Neural cell (in vitro differentiated cells): ENCODE data around the gene HCFC1. TPM values are rescaled to one million over a fixed set of nuclear protein-coding genes. Genes with fewer than 3 reads are reported as not detected.

Source experiments
- H2AFZ ChIP-seq: fragments of 200-600, 300-800 bp; sonication (generic), shearing (Covaris generic); 2 replicates; pipeline ENCODE4 v1.6.0; 2014; ENCODE audit warnings: low read depth, mild to moderate bottlenecking, antibody characterized with exemption, low read length, moderate library complexity
- H3F3A ChIP-seq: fragments of 200-600 bp; shearing (Covaris generic); 2 replicates; pipeline ENCODE4 v1.6.1; 2016; ENCODE audit warnings: mild to moderate bottlenecking, moderate library complexity, mixed read lengths, antibody characterized with exemption, low read length; ENCODE audit not compliant: insufficient read depth, poor library complexity, severe bottlenecking
- H3K27ac ChIP-seq: fragments of 200-600, 300-800 bp; sonication (generic), shearing (Covaris generic); 2 replicates; pipeline ENCODE4 v1.5.1; 2014; ENCODE audit warnings: mild to moderate bottlenecking, low read length, moderate library complexity
- H3K27me3 ChIP-seq: fragments of 300-800, 200-600 bp; sonication (generic), shearing (Covaris generic); 2 replicates; pipeline ENCODE4 v1.6.0; 2014; ENCODE audit warnings: mild to moderate bottlenecking, low read depth, low read length, moderate library complexity; ENCODE audit not compliant: insufficient read depth
- H3K36me3 ChIP-seq: fragments of 300-800, 200-600 bp; sonication (generic), shearing (Covaris generic); 2 replicates; pipeline ENCODE4 v1.5.1; 2014; ENCODE audit warnings: mild to moderate bottlenecking, antibody characterized with exemption, low read length, moderate library complexity; ENCODE audit not compliant: insufficient read depth
- H3K4me2 ChIP-seq: fragments of 300-800, 200-600 bp; sonication (generic), shearing (Covaris generic); 2 replicates; pipeline ENCODE4 v1.6.0; 2014; ENCODE audit warnings: mild to moderate bottlenecking, low read length
- H3K4me3 ChIP-seq: fragments of 300-800, 200-600 bp; sonication (generic), shearing (Covaris generic); 2 replicates; pipeline ENCODE4 v1.5.1; 2014; ENCODE audit warnings: mild to moderate bottlenecking, low read length, moderate library complexity
- H3K79me2 ChIP-seq: fragments of 200-600 bp; shearing (Covaris generic); replicated peaks from 2 replicates; pipeline ENCODE4 v1.6.0; 2014; ENCODE audit warnings: mild to moderate bottlenecking, low read length, moderate library complexity; ENCODE audit not compliant: insufficient read depth
- H3K9ac ChIP-seq: fragments of 300-800, 200-600 bp; sonication (generic), shearing (Covaris generic); 2 replicates; pipeline ENCODE4 v1.6.1; 2016; ENCODE audit warnings: mild to moderate bottlenecking, low read length, mixed read lengths
- H3K9me2 ChIP-seq: fragments of 200-600 bp; shearing (Covaris generic); 2 replicates; pipeline ENCODE4 v1.6.1; 2016; ENCODE audit warnings: mild to moderate bottlenecking, low read length, mixed read lengths; ENCODE audit not compliant: insufficient read depth
- H3K9me3 ChIP-seq: fragments of 200-600, 300-800 bp; sonication (generic), shearing (Covaris generic); 2 replicates; pipeline ENCODE4 v1.6.1; 2016; ENCODE audit warnings: mild to moderate bottlenecking, mixed run types, low read length, moderate library complexity, mixed read lengths
- H4K20me1 ChIP-seq: fragments of 200-600 bp; shearing (Covaris generic); 2 replicates; pipeline ENCODE4 v1.6.1; 2016; ENCODE audit warnings: mild to moderate bottlenecking, mixed run types; ENCODE audit not compliant: insufficient read depth
- CTCF ChIP-seq: fragments of 450-650 bp; IDR thresholded peaks from 2 replicates; pipeline ENCODE4 v1.5.1; 2014; ENCODE audit warnings: antibody characterized with exemption, mild to moderate bottlenecking, moderate library complexity; ENCODE audit not compliant: poor library complexity, severe bottlenecking
- EP300 ChIP-seq: fragments of 450-650 bp; conservative IDR thresholded peaks from 2 replicates; pipeline ENCODE4 v1.6.1; 2014; ENCODE audit warnings: antibody characterized with exemption, mild to moderate bottlenecking, moderate library complexity; ENCODE audit not compliant: poor library complexity, severe bottlenecking
- EZH2 ChIP-seq: fragments of 200-600, 300-800 bp; shearing (Covaris generic), sonication (generic); IDR thresholded peaks from 2 replicates; pipeline ENCODE4 v1.6.1; 2014; ENCODE audit warnings: antibody characterized with exemption, low read length, borderline replicate concordance, mild to moderate bottlenecking; ENCODE audit not compliant: insufficient read depth, poor library complexity, severe bottlenecking
- MXI1 ChIP-seq: fragments of 450-650 bp; conservative IDR thresholded peaks from 2 replicates; pipeline ENCODE4 v1.6.1; 2014; ENCODE audit warnings: antibody characterized with exemption, mild to moderate bottlenecking; ENCODE audit not compliant: poor library complexity, severe bottlenecking
- POLR2AphosphoS5 ChIP-seq: IDR thresholded peaks from 2 replicates; pipeline ENCODE4 v1.6.1; 2012
- RAD21 ChIP-seq: fragments of 450-650 bp; conservative IDR thresholded peaks from 2 replicates; pipeline ENCODE4 v1.6.1; 2014; ENCODE audit warnings: antibody characterized with exemption, mild to moderate bottlenecking, moderate library complexity
- REST ChIP-seq: IDR thresholded peaks from 2 replicates; pipeline ENCODE4 v1.6.1; 2012; ENCODE audit warnings: borderline replicate concordance
- SMC3 ChIP-seq: fragments of 450-650 bp; conservative IDR thresholded peaks from 2 replicates; pipeline ENCODE4 v1.6.1; 2014; ENCODE audit warnings: antibody characterized with exemption, mild to moderate bottlenecking, moderate library complexity; ENCODE audit not compliant: poor library complexity
- TAF1 ChIP-seq: IDR thresholded peaks from 2 replicates; pipeline ENCODE4 v1.6.1; 2012; ENCODE audit warnings: low read depth
- polyA minus RNA-seq: library from RNA; depleted of rRNA, polyadenylated mRNA; stranded (reverse); fragments of >200 nt; gene quantifications from 2 replicates; pipeline ENCODE4 v1.2.3, GENCODE V29; 2014
- polyA plus RNA-seq: library from polyadenylated mRNA; depleted of rRNA; stranded (reverse); fragments of >200 nt; gene quantifications from 2 replicates; pipeline ENCODE4 v1.2.3, GENCODE V29; 2014

HCFC1 gene
- polyA plus RNA-seq (7.3 and 10.3 TPM in 2 replicates), polyA minus RNA-seq (25.5 and 29.9 TPM in 2 replicates)

- TF ChIP-seq EP300 (peak; percentile 60), CTCF (no peak), RAD21 (no peak), EZH2 (no peak), POLR2AphosphoS5 (peak; percentile 80), MXI1 (peak; percentile 83), REST (peak; percentile 74), SMC3 (no peak), TAF1 (peak; percentile 78)
- peaks cover 18% of the 10 kb centered on the region for H3K79me2 ChIP-seq
- peak within 1 kb of the TSS; percentile 98 for H3K27ac ChIP-seq
These were observed at the start of gene HCFC1 for GRCh38 chrX:153971450-153972367. Gene HCFC1 (minus strand): TSS chrX:153971818. CDS start chrX:153970840, 978 bp downstream.

GRCh38 chrX:154021131-154021611 is 49.6 kb upstream of the HCFC1 start:
- Histone ChIP-seq H3K4me2 (no peak overlapping the region), H3K9me2 (no peaks in the 10 kb centered on the region)

More at GRCh38 chrX:153971450-153972367, at the start of gene HCFC1:
- Histone ChIP-seq H3F3A (no peaks in the 10 kb centered on the region), H3K36me3 (no peaks in the 10 kb centered on the region), H3K9ac (peak within 1 kb of the TSS; percentile 98), H3K4me2 (no peak within 1 kb of the TSS), H3K9me2 (no peaks in the 10 kb centered on the region), H3K9me3 (no peaks in the 10 kb centered on the region), H3K4me3 (peak within 1 kb of the TSS; percentile 85), H4K20me1 (no peaks in the 10 kb centered on the region), H3K27me3 (no peaks in the 10 kb centered on the region), H2AFZ (no peak within 1 kb of the TSS)

More at GRCh38 chrX:154021131-154021611, 49.6 kb upstream of the HCFC1 start:
- no peak overlapping the region for H3K9ac ChIP-seq
- H3K4me3 ChIP-seq: no peak overlapping the region
- no peaks in the 10 kb centered on the region for H3K27me3 ChIP-seq
- H3F3A ChIP-seq: no peaks in the 10 kb centered on the region
- no peak overlapping the region for H2AFZ ChIP-seq
- H3K27ac ChIP-seq: no peak overlapping the region
- TF ChIP-seq RAD21 (no peak), CTCF (no peak), EZH2 (no peak), SMC3 (no peak)
- no peaks in the 10 kb centered on the region for H4K20me1 ChIP-seq
- no peaks in the 10 kb centered on the region for H3K9me3 ChIP-seq
- no peaks in the 10 kb centered on the region for H3K79me2 ChIP-seq
- no peaks in the 10 kb centered on the region for H3K36me3 ChIP-seq
